OCI-LY1 (cell line): ENCODE data around the gene DDR2.
"Not testable (repeated sequence)": the region's sequence is repeated elsewhere in the genome, so short reads cannot be mapped to it uniquely, and the experiment has no call there.

Experiments used
- CTCF ChIP-seq: fragments of 200-600 bp; sonication (generic), shearing (Covaris generic); IDR thresholded peaks from 2 replicates; pipeline ENCODE4 v1.5.1; 2017; ENCODE audit warnings: mild to moderate bottlenecking, antibody characterized with exemption, low read length, moderate library complexity, mixed read lengths
- EZH2 ChIP-seq: fragments of 200-600 bp; sonication (generic), shearing (Covaris generic); IDR thresholded peaks from 2 replicates; pipeline ENCODE4 v1.8.0; 2017; ENCODE audit warnings: borderline replicate concordance, mixed run types, mild to moderate bottlenecking, antibody characterized with exemption, low read length, moderate library complexity, mixed read lengths

GRCh38 chr1:162746264-162746942, 114.1 kb downstream of the DDR2 start:
- TF ChIP-seq CTCF, EZH2: not testable (repeated sequence)
